Ureter (tissue), 1 donor: Measurements from ENCODE around the gene WNT5A. TPM values are rescaled to one million over a fixed set of nuclear protein-coding genes. Genes with fewer than 3 reads are reported as not detected.

Experiments used
- DNase-seq: peaks from one replicate; pipeline ENCODE4 v3.0.0-alpha.2; 2020; ENCODE audit warnings: low spot score
- total RNA-seq: library from RNA; stranded (reverse); gene quantifications from one replicate; pipeline ENCODE4 v1.2.4, GENCODE V29; 2023
- donor health status: DM: yes; HTN: yes; CAD: no.

The WNT5A gene
- total RNA-seq, 1 donor from 2014 or later: 152 TPM

DNA sequence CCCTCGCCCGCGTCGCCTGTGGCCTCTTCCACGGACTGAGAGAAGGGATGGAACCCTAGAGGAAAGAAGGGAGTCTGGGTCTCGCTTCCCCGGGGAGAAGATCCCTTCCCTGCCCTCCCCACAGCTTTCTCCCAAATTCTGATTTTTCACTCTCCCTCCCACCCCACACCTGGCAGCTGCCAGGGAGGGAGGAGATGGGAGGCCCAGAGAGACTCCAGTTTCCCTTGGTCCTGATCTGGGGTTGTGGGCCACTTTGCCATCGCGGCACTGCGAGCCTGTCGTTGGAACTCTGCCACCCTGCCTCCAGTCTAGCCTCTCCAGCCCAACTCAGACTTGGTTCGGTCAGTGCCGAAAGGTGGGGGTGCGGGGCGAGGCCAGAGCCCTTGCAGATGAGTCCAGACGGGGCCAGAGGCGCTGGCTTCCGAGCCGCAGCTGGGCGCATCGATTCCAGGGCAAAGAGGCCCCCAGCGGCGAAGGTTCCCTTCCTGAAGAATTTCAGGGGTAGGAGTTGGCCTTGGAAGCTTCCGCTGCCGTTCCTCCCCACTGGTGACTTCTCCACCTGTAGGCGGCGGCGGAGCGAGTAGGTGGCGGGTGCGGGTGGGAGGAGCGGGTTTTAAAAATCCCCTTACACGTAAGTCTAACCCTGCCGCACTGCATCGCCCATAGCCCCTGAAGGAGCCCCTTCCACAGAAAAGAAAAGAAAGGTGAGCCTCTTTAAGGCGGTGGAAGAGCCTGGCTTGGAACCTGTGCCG lies 5.2 kb downstream of the WNT5A start:
- DNase-seq: no peak

DNA sequence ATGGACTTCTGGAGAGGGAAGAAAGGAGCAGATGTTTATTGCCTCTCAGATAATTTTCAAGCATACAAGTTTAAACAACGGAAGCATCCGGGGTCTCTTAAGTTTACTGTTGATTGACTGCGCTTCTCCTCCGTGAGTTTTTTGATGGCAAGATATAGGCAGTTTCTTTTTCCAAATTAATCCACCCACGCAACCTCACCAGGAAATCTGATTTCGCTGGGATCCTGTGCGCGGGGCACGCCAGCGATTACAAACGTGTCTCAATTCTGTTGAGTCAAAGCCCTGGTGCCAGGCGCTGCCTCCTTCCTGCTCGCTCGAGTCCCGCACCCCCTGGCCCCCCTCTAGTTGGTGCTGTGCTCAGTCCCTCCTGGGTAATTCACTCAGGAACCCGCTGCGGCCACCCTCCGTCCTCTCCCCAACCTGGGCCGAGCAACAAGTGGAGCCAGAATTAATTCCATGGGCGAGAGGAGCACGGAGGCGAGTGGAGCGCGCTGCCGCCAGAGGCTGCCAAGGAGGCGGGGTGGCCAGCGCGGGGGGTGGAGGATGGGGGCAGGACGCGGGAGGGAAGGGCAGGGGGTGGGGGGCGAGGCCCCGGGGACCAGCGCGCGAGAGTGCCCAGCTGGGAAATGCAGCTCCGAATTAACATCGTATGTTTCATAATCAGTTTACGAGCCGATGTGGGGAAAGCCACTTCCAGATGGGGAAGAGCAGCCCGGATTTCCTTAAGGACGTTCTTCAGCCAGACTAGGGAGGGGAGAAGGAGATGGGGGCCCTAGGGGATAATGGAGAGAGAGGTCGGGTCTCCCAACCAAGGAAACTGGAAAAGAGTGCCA lies 6.0 kb downstream of the WNT5A start:
- peak; percentile 53 for DNase-seq

DNA sequence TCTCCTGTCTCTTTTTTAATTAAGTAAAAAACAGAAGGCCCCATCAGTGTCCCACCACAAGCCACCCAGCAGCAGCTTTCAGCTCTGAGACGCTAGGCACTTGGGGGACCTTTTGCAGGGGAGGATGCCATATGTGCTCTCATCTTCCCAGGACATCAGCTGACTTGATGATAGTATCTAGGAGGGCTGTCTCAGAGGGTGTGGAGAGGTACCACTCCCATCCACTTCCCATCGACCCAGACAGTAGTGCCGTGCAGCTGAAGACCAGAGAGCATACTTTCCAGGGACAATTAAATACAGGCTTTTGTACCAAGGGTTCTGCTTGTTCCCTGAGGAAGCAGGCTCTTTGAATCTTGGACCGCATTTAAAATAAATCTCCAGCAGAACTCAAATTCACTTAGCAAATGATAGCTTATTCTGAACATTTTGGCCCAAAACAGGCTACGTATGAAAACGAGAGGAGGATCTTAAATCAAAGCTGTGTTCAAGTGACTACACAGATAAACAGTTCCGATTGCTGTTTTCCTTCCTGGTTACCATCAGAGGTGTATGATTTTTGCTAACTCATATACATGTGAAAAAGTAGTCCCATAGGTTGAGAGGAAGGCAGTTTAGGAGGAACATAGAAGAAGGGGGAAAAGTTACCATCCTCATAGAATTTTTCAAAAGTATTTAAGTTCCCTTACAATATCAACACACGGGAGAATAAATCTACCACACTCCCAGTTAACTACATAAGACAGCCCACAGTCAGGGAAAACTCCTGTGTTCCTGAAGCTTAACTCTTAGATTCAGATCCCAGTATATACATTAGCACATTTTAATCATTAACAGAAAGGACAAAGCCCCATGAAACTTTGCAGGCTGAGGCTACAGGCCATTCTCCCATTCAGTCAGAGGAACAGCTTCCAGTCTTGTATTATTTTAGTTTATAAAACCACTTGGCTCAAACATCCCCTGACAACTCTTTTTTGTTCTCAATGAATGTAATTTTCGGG lies 9.5 kb downstream of the WNT5A start:
- DNase-seq: no peak

DNA sequence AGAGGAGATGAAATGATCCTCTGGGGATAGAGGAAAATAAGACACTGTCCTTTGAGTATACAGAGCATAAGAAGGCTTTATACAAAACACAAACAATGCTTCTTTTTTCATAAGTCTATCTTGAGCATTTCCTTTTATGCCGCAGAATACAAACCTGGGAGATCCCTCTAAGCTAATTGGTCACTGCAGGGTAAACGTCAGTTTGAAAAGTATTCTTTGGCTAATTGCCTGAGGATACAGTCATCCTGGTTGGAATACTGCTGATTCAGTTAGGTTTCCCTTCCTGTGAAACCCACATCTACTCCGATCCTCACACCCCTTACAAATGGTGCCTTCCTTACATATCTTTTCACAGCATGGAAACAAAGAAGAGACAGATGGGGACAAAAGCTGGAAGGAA lies 10.6 kb downstream of the WNT5A start:
- no peak for DNase-seq

DNA sequence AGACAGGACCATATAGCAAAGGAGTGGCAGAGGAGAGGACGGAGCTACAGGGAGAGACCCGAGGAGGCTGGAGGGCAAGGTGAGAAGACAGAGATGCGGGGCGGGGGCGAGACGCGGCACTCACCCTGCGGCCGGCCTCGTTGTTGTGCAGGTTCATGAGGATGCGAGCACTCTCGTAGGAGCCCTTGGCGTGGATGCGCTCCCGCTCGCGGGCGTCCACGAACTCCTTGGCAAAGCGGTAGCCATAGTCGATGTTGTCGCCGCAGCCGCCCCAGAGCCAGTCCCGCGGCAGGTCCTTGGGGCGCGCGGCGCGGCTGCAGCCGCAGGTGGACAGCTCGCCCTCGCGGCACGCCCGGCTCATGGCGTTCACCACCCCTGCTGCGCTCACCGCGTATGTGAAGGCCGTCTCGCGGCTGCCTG lies 12.9 kb downstream of the WNT5A start:
- no peak for DNase-seq

DNA sequence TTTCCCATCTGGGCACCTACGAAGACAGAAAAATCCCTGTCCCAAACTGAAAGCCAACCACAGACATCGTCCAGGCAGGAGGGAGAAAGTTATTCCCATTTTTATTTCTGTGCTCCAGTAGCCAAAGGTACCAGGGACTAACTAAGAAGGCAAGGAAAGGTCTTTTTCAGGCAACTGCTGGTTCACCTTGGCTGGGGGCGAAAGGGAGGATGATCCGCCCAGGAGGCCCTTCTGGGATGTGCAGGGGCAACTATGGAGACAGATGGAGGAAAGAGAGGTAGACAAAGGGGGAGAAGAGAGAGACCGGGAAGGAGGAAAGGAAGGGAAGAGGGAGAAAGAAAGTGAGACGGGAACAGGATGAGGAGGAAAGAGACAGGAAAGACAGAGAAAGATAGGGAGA lies 13.3 kb downstream of the WNT5A start:
- DNase-seq: no peak

DNA sequence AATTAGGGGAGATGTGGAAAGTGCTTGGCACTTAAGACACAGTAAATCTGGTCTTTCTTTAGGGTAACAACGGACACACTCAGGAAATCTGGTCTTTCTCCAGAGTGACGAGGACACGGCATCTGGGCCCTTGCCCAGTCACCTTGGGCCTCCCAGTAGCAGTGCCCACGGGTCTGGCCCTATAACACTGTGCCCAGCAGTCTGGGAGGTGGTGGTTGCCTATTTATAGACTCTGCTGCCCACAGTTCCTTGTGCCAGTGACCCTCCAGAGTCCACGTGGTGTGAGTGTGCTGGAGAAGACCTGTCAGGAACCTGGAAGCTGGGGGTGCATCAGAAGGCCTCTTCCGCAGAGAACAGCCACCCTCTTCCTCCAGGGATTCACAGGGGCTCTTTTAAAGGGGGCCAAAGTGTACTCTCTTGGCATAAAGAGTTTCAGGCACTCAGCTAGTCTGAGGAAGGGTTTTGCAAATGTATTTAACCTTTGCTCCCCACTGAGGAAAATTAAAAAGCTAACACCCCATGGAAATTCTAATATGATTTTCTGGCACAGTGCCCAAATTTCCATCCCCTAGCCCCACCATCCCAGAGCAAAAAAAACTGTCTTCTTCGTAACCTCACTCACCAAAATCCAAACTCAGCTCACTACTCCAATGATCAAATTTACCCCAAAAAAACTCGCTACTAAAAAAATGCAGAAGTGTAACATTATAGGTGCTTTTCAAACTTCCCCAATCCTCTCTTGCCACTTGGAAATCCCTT lies 15.4 kb downstream of the WNT5A start:
- DNase-seq: no peak

DNA sequence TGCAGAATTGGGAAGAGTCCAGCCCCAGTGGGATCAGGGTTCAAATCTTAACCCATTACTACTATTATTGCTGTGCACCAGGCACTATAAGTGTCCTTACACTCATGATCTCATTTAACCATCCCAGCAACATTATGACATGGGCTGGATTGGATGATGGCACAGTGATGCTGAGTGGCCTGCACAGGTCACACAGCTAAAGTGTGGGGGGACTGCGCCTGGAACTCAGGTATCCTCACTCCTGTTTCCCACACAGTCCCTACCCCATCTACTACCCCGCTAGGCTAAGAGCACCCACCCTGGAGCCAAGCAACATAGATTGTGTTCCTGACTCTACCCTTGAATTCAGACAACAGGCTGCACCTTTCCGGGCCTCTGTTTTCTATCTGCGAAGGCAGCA lies 16.0 kb downstream of the WNT5A start:
- no peak for DNase-seq

DNA sequence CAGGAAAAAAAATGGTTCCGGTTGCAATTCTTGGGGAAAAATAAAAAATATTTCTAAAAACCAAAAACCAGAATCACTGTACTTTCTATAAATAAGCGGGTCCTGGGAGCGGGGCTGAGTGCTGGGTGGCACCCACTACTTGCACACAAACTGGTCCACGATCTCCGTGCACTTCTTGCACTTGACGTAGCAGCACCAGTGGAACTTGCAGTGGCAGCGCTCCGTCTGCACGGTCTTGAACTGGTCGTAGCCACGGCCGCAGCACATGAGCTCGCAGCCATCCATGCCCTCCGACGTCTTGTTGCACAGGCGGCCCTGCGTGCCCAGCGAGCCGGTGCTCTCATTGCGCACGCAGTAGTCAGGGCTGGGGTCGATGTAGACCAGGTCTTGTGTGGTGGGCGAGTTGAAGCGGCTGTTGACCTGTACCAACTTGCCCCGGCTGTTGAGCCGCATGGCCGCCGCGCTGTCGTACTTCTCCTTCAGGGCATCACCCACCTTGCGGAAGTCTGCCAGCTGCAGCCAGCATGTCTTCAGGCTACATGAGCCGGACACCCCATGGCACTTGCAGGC lies 17.1 kb downstream of the WNT5A start:
- DNase-seq: no peak

DNA sequence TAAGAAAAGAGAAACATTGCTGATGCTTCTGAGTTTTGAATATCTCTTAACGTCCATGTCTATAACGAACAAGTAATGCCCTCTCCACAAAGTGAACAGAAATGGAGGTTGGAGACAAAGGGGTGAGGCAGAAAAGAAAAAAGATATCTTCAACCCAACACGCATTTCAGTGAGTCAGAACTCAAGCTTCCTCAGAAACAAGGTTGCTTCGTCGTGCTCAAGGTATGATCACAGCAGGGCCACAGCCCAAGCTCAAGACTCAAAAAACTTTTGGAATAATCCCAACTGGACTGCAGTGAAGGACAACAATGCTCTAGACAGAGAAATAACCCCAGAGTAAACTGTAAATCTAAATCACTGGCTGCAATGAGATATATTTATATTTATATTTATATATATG lies 18.9 kb downstream of the WNT5A start:
- DNase-seq: no peak

DNA sequence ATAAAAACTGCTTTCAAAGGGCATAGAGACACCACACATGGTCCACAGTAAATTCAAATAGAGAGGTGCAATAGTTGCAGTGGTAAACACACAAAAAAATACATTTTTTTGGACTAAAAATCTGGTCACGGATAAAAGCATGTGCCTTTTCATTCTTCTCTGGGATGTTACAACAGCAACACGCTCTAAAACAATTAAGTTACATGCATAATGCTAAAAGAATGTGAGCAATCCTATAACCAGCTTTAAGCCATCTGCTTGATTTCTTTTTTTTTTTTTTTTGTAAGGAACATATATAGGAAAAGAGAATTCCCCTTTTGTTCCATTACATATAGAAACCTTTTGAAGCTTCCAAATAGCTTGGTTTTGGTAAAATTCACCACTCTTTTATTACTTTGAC lies 20.0 kb downstream of the WNT5A start:
- no peak for DNase-seq

DNA sequence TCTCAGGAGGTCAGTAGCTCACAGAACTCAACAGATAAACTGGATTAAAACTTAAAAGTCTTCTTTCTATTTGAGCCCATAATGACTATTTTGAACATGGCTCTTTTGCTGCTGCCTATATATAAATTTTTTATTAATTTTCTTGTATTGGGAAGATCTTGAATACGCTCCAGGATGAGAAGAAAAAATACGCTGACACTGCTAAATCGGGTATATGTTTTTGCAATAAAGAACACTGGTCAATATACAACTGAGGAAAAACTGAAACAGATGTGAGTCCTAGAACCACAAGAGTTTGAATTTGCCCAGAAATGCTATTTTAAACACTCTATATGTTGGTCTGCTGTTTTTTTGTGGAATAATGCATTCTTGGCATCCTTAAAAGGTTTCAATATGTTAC lies 20.6 kb downstream of the WNT5A start:
- DNase-seq: no peak

DNA sequence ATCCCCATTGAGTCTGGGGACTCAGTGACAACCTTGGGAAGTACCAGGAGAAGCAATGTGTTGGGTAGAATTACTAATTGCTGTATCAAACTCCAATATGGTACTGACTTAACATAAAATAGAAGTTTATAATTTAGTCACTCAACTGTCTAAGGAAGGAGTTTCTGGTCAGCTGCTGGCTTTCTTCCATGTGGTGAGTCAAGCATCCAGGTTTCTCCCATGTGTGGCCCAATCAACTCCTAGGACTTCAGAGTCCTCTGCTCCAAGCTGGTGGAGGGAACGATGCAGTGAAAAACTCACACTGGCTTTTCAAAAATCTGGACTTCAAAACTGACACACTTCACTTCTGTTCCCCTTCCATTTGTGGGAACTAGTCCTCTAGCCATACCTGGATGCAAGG lies 25.2 kb downstream of the WNT5A start:
- DNase-seq: no peak

DNA sequence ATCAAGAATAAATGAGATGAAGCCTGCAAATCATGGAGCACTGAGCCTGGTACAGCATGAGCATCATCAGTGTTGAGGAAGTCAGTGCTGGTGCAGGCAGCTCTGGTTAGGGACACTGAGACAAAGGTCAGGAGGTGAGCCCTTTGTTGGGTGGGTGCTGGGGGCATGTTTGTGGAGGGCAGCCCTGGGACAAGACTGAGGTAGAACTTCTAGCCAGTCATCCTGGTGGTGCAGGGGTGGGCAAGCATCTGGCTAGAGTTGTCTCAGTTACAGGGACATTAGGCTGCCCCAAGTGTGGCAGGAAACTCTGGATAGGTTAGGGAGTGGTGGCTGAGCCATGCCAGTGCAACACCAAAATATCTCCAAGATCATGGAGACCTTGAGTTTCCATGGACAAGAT lies 27.3 kb downstream of the WNT5A start:
- no peak for DNase-seq

DNA sequence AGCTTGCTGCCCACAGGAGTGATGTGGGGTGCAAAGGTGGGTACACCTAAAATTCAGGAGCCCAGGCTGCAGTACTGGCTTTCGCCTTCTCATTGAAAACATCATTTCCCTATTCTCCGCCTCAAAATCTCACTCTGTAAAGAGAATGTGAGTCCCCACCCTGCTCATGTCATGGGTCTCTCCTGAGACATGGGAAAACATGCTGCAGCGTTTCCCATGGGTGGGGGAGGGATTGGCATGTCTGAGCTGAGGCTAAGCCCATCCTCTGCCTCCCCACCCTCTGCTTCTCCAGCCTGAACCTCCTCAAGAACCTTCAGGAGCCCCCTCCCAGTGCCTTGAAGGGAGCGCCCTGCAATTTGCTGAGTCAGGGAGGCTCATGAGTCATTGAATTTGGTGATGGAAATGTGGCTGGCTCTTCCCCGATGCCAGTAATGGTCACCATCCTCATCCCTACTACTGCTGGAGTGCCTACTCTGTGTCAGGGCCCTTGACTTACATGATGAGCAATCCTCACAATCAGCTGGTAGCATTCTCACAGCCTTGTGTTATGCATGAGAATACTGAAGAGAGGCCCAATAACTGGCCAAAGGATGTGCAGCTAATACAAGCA lies 28.8 kb downstream of the WNT5A start:
- DNase-seq: no peak

DNA sequence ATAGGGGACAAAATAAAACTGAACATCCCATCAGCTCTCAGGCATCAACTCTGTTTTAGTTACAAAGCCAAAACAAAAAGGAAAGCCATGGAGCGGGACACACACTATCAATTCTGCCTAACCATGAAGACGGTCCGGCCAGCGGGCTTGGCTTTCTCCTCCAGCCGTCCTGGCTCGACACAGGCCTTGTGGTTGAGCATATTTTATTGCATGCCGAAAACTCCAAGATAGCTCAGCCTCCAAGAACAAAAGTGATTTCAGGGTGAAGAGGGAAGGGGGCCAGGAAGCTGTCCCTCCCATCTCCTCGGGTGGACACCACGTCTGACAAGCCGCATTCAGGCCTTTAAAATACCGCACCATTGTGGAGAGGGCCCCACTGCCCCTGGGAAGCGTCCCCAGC lies 31.2 kb downstream of the WNT5A start:
- no peak for DNase-seq

DNA sequence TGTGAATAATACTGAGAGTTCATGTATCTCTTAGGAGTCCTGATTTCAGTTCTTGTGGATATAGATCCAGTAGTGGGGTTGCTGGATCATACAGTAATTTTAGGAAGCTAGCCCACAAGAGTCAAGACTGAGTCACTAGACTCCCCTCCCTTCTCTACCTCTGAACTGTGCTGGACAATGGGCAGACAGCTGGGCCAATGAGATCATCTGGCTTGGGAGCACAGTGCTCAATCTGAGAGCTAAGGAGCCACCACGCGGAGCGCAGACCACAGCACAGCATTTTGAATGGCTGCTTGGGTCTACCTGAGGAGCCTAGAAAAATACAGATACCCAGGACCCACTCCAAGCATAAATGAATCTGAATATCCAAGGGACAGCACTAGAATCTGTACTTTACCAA lies 32.5 kb downstream of the WNT5A start:
- DNase-seq: no peak

DNA sequence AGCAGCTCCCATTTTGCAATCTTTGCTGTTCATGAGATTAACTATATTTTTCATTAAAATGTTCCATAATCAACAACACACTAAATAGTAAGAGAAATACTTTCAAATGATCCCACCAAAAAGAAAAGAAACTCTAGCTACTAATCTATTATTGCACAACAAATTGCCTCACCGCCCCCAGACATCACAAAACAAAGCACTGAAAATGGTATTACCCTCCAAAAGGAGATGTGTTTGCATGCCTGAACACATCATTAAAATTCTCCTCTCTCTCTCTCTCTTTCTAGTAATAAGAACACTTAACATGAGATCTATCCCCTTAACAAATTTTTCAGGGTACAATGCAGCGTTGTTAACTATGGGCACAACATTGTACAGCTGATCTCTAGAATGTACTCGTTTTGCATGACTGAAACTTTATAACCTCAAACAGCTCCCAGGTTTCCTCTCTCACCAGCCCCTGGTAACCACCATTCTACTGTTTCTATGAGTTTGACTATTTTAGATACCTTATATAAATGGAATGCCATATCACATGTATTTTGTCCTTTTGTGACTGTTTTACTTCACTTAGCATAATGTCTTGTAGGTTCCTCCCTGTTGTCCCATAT lies 33.1 kb downstream of the WNT5A start:
- DNase-seq: no peak

DNA sequence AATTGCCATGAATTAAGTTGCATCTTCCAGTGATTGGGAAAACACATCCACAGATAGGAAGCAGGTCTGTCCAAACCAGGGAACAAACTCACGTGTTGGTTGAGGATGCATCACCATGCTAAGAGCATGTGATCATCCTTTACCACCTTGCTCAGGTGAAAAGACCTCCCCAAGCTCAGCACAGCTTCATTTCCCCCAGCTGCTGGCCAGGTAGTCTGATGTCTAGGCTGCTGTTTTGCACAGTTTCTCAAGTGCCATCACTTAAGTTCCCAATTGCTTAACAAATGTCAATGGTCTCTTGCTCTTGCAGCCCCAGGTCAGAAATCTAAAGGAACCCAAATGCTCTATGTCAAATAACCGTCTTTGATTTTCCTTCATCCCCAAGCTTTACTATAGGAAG lies 34.2 kb downstream of the WNT5A start:
- no peak for DNase-seq

DNA sequence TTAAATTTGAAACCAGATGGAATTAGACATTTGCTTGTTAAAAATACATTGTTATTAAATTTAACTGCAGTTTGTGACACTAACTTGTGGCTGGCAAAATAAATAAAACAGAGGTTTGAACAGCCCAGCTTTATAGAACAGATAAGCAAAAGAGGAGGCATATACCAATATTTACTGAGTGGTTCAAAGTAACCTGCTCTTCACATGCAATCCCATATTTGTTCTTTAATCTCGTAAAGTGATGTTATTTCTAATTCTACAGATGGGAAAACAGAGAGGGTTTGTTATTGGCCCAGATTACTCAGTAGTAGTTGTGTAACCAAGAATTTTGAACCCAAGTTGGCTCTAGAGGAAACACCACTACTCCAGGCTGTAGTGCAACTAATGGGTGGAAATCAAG lies 37.6 kb downstream of the WNT5A start:
- no peak for DNase-seq
